ENCODE measurements around the gene CD48.

The CD48 gene

DNA sequence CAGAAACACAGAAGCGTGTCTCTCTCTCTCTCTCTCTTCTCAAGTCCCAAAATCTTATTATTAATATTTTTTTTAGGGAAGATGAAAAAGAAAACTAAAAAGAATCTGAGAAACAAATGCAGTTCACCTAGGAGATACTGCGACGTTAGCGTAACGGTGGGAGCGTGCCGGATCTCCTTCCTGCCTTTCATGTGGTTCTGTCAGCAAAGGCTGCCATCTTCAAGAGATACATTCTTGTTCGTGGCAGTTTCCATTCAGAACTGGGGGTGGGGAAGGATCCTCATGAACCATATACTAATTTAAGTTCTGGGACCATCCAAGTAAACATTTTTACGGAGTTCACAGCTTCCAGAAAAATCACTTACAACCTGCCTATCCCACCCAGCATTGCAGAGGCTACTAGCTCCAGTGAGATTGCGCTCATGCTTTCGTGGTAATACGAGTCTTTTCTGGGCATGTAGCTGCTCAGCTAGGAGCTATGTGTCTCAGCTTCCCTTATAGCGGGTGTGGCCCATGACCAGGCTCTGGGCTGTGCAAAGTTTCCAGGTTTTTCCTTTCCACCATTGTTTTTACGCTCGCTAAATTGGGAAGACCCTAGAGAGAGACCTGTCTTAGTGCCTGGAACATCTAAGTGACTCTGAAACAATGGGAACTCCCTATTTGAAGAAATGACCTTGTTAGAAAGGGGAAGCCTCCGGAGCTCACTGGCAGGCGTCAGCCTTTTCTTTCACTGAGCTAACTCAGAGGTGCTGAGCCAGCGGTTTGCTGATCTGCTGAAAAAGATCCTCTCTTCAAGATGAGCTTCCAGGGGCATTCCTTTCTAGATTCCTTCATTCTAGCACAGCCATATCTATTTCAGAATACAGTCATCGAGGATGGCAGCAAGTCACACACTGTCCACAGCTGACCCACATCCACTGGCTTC lies 82.1 kb downstream of the CD48 start:
- DNase-seq: no peak

DNA sequence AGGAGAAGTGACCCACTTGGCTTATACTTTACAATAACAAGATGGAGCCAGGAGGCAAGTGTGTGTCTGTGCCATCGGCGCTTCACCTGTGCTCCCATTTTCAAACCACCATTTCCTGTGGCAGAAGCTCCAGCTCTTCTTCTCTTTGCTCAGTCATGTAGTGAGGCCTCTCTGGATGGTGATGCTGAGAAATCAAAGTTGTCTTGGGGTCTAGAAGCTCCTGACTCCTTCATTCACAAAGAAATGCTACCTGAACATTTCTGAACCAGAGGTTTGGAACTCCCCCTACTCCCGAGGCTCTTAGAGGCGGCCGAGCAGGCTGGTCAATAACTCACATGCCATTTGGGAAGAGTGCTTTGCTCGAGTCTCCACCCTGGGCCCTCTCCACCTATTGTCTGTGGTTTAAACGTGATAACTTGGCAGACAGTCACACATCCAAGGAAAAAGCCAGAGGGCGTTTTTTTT lies 82.8 kb downstream of the CD48 start:
- no peak for DNase-seq

Data from NCI-H69 (cell line).